Smooth muscle cell (in vitro differentiated cells): ENCODE results near the gene OTOGL. TPM values are rescaled to one million over a fixed set of nuclear protein-coding genes. Genes with fewer than 3 reads are reported as not detected.
"Not testable (repeated sequence)": the region's sequence is repeated elsewhere in the genome, so short reads cannot be mapped to it uniquely, and the experiment has no call there.

Experiments used
- DNase-seq: peaks from one replicate; lab custom pipeline; 2025; ENCODE audit not compliant: unreplicated experiment; lab: John Stamatoyannopoulos, UW
- H2AFZ ChIP-seq: fragments of 200-600 bp; sonication (generic); 2 replicates; pipeline ENCODE4 v1.6.0; 2016; ENCODE audit warnings: antibody characterized with exemption, low read depth, mild to moderate bottlenecking
- H3F3A ChIP-seq: fragments of 200-600 bp; sonication (generic); 2 replicates; pipeline ENCODE4 v1.6.0; 2017; ENCODE audit warnings: antibody characterized with exemption, low read depth
- H3K27ac ChIP-seq: fragments of 200-600 bp; sonication (generic); 2 replicates; pipeline ENCODE4 v1.5.1; 2016; ENCODE audit warnings: low read depth, mild to moderate bottlenecking
- H3K27me3 ChIP-seq: fragments of 200-600 bp; sonication (generic); 2 replicates; pipeline ENCODE4 v1.6.1; 2016; ENCODE audit warnings: low read depth, mild to moderate bottlenecking
- H3K36me3 ChIP-seq: fragments of 200-600 bp; sonication (generic); 2 replicates; pipeline ENCODE4 v1.5.1; 2016; ENCODE audit warnings: low read depth
- H3K4me1 ChIP-seq: fragments of 200-600 bp; sonication (generic); 2 replicates; pipeline ENCODE4 v1.5.1; 2016; ENCODE audit warnings: low read depth
- H3K4me2 ChIP-seq: fragments of 200-600 bp; sonication (generic); 2 replicates; pipeline ENCODE4 v1.6.0; 2016; ENCODE audit warnings: mild to moderate bottlenecking
- H3K4me3 ChIP-seq: fragments of 200-600 bp; sonication (generic); 2 replicates; pipeline ENCODE4 v1.5.1; 2016; ENCODE audit warnings: mild to moderate bottlenecking
- H3K79me2 ChIP-seq: fragments of 200-600 bp; sonication (generic); 2 replicates; pipeline ENCODE4 v1.6.0; 2016; ENCODE audit warnings: low read depth, mild to moderate bottlenecking
- H3K9ac ChIP-seq: fragments of 200-600 bp; sonication (generic); 2 replicates; pipeline ENCODE4 v1.6.0; 2016; ENCODE audit warnings: low read depth
- H3K9me3 ChIP-seq: fragments of 200-600 bp; sonication (generic); replicated peaks from 2 replicates; pipeline ENCODE4 v1.5.1; 2016; ENCODE audit warnings: low read depth
- H4K20me1 ChIP-seq: fragments of 200-600 bp; sonication (generic); 2 replicates; pipeline ENCODE4 v1.6.0; 2016; ENCODE audit warnings: low read depth
- WGBS: methylation state at CpG from one replicate; pipeline ENCODE4 v1.1.7; 2016; ENCODE audit warnings: low lambda C conversion rate; 5-methylcytosine and 5-hydroxymethylcytosine counted together
- polyA plus RNA-seq: library from polyadenylated mRNA; unstranded; fragments of >200 nt; fragmentation: Nextera tagmentation; extraction: Ambion mirVana; gene quantifications from 2 replicates; pipeline ENCODE4 v1.2.1, GENCODE V29; 2016
- total RNA-seq: library from RNA; depleted of rRNA; stranded (reverse); fragments of >200 nt; gene quantifications from 2 replicates; pipeline ENCODE4 v1.2.3, GENCODE V29; 2014
- TF ChIP-seq, protein P1 (sequence below): fragments of 200-600 bp; sonication (generic); IDR thresholded peaks from 2 replicates; pipeline ENCODE4 v1.5.1; 2017; ENCODE audit warnings: borderline replicate concordance, mild to moderate bottlenecking, antibody characterized with exemption; ENCODE audit not compliant: insufficient read depth, poor library complexity, severe bottlenecking

OTOGL gene
- total and polyA plus RNA-seq, 2 experiments from 2014 or later = 0.09 TPM; not detected in 1

DNA sequence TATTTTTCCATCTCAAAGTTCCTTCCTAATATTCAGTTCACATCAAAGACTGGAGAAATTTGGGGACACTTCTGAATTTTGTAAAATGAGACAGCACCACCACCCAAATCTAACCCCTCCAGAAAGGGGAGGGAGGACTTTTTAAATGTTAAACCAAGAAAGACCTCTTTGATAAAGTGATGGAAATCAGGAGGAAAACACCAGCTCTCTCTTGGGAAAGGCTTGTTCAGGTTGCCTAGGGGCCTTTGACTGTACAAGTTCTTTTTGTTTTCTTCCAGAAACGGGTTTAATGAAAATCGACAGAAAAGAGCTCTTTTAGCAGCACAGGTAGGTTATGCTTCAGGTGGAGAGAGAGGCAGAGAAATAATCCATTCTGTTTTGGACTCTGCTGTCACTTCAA, 112.3 kb downstream of the OTOGL start:
- no peaks in the 10 kb centered on the region for H3F3A ChIP-seq
- H3K27me3 ChIP-seq = no peaks in the 10 kb centered on the region
- H3K79me2 ChIP-seq = no peaks in the 10 kb centered on the region
- no peaks in the 10 kb centered on the region for H4K20me1 ChIP-seq
- no peak overlapping the region for H3K4me2 ChIP-seq
- H3K36me3 ChIP-seq = no peaks in the 10 kb centered on the region
- 68% methylated on average over 2 of the region's 2 CpGs for WGBS
- no peaks in the 10 kb centered on the region for H3K9me3 ChIP-seq
- H3K9ac ChIP-seq = no peak overlapping the region
- no peak overlapping the region for H3K4me3 ChIP-seq
- no peak overlapping the region for H3K27ac ChIP-seq
- TF ChIP-seq, protein P1, sequence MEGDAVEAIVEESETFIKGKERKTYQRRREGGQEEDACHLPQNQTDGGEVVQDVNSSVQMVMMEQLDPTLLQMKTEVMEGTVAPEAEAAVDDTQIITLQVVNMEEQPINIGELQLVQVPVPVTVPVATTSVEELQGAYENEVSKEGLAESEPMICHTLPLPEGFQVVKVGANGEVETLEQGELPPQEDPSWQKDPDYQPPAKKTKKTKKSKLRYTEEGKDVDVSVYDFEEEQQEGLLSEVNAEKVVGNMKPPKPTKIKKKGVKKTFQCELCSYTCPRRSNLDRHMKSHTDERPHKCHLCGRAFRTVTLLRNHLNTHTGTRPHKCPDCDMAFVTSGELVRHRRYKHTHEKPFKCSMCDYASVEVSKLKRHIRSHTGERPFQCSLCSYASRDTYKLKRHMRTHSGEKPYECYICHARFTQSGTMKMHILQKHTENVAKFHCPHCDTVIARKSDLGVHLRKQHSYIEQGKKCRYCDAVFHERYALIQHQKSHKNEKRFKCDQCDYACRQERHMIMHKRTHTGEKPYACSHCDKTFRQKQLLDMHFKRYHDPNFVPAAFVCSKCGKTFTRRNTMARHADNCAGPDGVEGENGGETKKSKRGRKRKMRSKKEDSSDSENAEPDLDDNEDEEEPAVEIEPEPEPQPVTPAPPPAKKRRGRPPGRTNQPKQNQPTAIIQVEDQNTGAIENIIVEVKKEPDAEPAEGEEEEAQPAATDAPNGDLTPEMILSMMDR = no peak
- no peak for DNase-seq
- H2AFZ ChIP-seq = peak overlapping the region; percentile 2
- no peaks in the 10 kb centered on the region for H3K4me1 ChIP-seq

DNA sequence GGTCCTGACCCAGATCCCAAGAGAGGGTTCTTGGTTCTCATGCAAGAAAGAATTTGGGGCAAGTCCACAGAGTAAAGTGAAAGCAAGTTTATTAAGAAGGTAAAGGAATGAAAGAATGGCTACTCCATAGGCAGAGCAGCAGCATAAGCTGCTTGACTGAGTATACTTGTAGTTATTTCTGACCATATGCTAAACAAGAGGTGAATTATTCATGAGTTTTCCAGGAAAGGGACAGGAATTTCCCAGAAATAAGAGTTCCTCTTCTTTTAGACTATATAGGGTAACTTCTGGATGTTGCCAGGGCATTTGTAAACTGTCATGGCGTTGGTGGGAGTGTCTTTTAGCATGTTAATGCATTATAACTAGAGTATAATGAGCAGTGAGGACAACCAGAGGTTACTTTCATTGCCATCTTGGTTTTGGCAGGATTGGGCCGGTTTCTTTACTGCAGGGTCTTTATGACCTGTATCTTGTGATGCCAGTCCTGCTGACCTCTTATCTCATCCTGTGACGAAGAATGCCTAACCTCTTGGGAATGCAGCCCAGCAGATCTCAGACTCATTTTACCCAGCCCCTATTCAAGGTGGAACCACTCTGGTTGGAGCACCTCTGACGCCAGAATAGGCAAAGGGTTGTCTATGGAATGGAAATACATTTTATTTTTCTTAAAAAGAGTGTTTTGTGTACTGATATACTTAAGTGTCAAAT, 113.8 kb downstream of the OTOGL start:
- H2AFZ ChIP-seq = no peak overlapping the region

DNA sequence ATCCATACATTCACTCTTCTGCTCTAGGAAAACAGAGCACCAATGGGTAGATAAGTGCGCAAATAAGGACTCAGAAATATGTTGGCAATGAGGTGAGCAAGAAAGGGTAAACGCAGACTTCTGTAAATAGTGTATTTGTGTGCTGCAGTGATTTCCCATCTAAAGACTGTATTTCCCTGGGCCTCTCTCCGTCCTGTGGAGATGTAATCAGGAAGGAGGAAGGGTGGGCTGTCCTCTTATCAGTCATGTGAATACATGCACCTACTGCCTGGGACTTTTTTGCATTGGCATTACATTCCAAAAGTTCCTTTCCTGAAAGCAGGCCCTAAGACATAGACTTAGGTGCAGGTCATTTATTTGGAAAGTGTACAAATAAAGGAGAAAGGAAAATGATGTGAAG, 114.5 kb downstream of the OTOGL start:
- H3K9ac ChIP-seq = no peak overlapping the region
- no peaks in the 10 kb centered on the region for H3K79me2 ChIP-seq
- H3K36me3 ChIP-seq = no peaks in the 10 kb centered on the region
- H3K27me3 ChIP-seq = no peaks in the 10 kb centered on the region
- no peak overlapping the region for H2AFZ ChIP-seq
- no peaks in the 10 kb centered on the region for H3F3A ChIP-seq
- 64% methylated on average over 3 of the region's 3 CpGs for WGBS
- TF ChIP-seq, protein P1 = no peak
- no peak for DNase-seq
- no peak overlapping the region for H3K4me2 ChIP-seq
- H3K9me3 ChIP-seq = no peaks in the 10 kb centered on the region
- no peak overlapping the region for H3K4me3 ChIP-seq
- H3K4me1 ChIP-seq = peaks cover 8% of the 10 kb centered on the region
- no peaks in the 10 kb centered on the region for H4K20me1 ChIP-seq
- no peak overlapping the region for H3K27ac ChIP-seq

More for the DNA sequence above, 113.8 kb downstream of the OTOGL start:
- Histone ChIP-seq H3F3A (no peaks in the 10 kb centered on the region), H3K27me3 (no peaks in the 10 kb centered on the region), H3K79me2 (no peaks in the 10 kb centered on the region), H3K4me2 (no peak overlapping the region), H3K27ac (no peak overlapping the region), H4K20me1 (no peaks in the 10 kb centered on the region), H3K4me1 (peaks cover 8% of the 10 kb centered on the region), H3K36me3 (no peaks in the 10 kb centered on the region), H3K9me3 (no peaks in the 10 kb centered on the region), H3K9ac (no peak overlapping the region), H3K4me3 (no peak overlapping the region)
- DNase-seq = no peak
- TF ChIP-seq, protein P1 = no peak
- WGBS = 58% methylated on average over 4 of the region's 4 CpGs

DNA sequence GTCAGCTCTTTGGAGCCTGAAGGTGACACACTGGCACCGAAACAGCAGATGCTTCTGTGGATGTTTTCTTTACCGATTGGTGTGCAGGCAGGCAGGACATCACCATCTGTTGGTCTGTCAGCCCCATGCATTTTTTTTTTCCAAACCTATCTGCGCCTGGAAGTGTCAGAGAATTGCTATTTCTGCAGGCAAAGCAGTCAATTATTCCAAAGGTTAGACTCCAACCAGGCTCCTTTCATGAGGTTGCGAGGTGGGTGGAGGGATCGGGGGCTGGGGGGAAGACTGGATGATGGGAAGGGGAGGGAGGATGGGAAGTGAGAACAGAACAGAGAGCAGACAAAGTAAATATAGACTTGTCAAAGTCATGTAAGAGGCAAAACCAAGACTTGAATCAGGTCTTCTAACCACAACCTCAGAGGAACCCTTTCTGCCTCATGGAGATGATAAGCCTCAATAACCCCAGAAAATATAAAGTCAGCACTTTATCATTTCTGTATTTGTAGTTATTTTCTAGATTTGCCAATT, 117.7 kb downstream of the OTOGL start:
- no peaks in the 10 kb centered on the region for H3F3A ChIP-seq
- H4K20me1 ChIP-seq = no peaks in the 10 kb centered on the region
- no peaks in the 10 kb centered on the region for H3K9me3 ChIP-seq
- no peak overlapping the region for H3K4me3 ChIP-seq
- no peak overlapping the region for H3K4me2 ChIP-seq
- H3K27ac ChIP-seq = no peak overlapping the region
- H3K4me1 ChIP-seq = peaks cover 8% of the 10 kb centered on the region
- TF ChIP-seq, protein P1 = no peak
- no peak for DNase-seq
- H2AFZ ChIP-seq = peak overlapping the region; percentile 57
- no peak overlapping the region for H3K9ac ChIP-seq
- WGBS = 35% methylated on average over 5 of the region's 5 CpGs
- no peaks in the 10 kb centered on the region for H3K36me3 ChIP-seq
- no peaks in the 10 kb centered on the region for H3K27me3 ChIP-seq
- no peaks in the 10 kb centered on the region for H3K79me2 ChIP-seq

DNA sequence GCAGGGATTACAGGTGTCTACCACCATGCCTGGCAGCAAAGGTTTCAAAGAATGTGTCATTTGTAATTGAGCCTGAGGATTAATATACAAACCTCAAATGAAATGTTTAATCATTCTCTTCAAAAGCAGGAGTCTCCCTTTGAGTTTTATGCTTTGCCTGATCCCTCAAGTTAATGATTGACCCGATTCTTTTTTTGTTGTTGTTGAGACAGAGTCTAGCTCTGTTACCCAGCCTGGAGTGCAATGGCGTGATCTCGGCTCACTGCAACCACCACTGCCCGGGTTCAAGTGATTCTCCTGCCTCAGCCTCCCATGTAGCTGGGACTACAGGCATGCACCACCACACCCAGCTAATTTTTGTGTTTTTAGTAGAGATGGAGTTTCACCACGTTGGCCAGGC, 119.6 kb downstream of the OTOGL start:
- not testable (repeated sequence) for H3K4me3 ChIP-seq, H3K27me3 ChIP-seq, DNase-seq, H4K20me1 ChIP-seq, H3K27ac ChIP-seq, H3K9ac ChIP-seq, H3K36me3 ChIP-seq, H2AFZ ChIP-seq, H3K9me3 ChIP-seq, H3K4me1 ChIP-seq, H3K79me2 ChIP-seq, H3K4me2 ChIP-seq, H3F3A ChIP-seq
- WGBS = 83% methylated on average over 5 of the region's 5 CpGs
